Raji (cell line): ENCODE data around the gene IGBP1.

Experiments used
- POLR2A ChIP-seq: IDR thresholded peaks from 2 replicates; pipeline ENCODE4 v1.6.1; 2011; ENCODE audit warnings: low read depth, low read length, control low read depth; ENCODE audit not compliant: insufficient read depth

IGBP1 gene

GRCh38 chrX:70196961-70197720 lies 63.9 kb downstream of the IGBP1 start:
- no peak for TF ChIP-seq POLR2A

DNA sequence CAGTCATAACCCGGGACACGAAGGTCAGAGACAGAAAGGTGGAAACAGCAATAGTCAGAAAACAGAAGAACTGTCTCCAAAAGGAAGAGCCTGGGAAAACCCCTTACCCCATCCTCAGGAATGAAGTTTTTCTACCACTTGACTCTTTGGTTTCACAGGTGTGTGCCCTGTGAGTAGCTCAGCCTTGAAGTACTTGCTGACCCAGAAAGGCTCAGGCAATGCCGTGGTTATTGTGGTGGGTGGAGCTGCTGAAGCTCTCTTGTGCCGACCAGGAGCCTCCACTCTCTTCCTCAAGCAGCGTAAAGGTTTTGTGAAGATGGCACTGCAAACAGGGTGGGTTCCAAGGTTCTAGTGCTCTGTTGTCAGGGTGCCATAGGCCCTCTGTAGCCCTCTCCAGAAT lies 68.5 kb downstream of the IGBP1 start:
- no peak for TF ChIP-seq POLR2A

- TF ChIP-seq POLR2A, result no peak
These were observed 75.2 kb downstream of the IGBP1 start for GRCh38 chrX:70208479-70208878.
